GM10847 (cell line): ENCODE results near the gene EMC10.

Experiments used
- POLR2A ChIP-seq: IDR thresholded peaks from 2 replicates; pipeline ENCODE4 v1.6.1; 2011; ENCODE audit not compliant: insufficient read length; ENCODE audit errors: extremely low read depth

The EMC10 gene

GRCh38 chr19:50531171-50531612 is 54.9 kb downstream of the EMC10 start:
- no peak for TF ChIP-seq POLR2A

- no peak for TF ChIP-seq POLR2A
Observed at GRCh38 chr19:50532952-50533351, 56.6 kb downstream of the EMC10 start.

DNA sequence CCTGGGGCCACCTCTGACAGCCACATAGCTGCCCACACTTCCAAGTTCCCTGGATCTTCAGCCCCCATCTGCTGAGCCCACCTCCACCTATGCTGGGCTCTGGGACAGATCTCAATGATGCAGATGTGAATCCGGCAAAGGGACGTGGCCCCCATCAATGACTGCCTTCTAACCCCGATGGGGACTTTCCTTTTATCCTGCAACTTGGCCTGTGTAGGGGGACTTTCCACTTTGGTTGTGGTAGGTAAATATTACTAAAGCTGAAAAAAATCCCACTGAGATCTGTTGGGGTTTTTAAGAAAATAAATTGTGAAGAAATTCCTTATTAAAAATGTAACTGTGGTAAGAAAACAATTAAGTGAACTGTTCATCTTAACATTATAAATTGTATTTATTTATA is 58.2 kb downstream of the EMC10 start:
- TF ChIP-seq POLR2A = no peak

GRCh38 chr19:50535672-50536187 is 59.4 kb downstream of the EMC10 start:
- TF ChIP-seq POLR2A = no peak

- no peak for TF ChIP-seq POLR2A
Observed at GRCh38 chr19:50536662-50537305, 60.5 kb downstream of the EMC10 start.

GRCh38 chr19:50537306-50537685 is 61.0 kb downstream of the EMC10 start:
- TF ChIP-seq POLR2A = no peak

DNA sequence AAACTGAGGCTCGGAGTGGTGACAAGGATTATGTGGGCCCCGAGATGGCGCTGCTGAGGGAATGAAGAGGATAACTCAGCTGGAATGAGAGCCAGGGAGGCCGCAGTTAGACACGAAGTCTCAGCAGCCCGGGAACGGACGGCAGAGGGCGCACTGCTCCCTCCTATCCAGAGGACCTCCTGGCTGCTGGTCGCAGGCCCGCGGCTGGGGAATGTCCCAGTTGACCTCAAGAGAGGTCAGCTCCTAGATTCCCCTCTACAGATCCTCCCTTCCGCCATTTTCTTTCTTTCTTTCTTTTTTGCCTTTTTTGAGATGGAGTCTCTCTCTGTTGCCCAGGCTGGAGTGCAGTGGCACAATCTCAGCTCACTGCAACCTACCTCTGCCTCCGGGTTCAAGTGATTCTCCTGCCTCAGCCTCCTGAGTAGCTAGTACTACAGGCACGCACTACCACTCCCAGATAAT is 61.5 kb downstream of the EMC10 start:
- no peak for TF ChIP-seq POLR2A
